Trophoblast cell (in vitro differentiated cells and primary cell): ENCODE results near the gene EMC6.
A peak's percentile ranks its signal among the peaks of the same experiment; 100 is the strongest.
"Not testable (repeated sequence)": the region's sequence is repeated elsewhere in the genome, so short reads cannot be mapped to it uniquely, and the experiment has no call there.

Source experiments
- DNase-seq, 2 donors: peaks; one replicate each; pipeline ENCODE4 v3.0.0-alpha.2; 2016
- H2AFZ ChIP-seq: 2 replicates; pipeline ENCODE4 v1.6.1; 2013; ENCODE audit warnings: low read length, moderate library complexity, mild to moderate bottlenecking; ENCODE audit not compliant: insufficient read depth, poor library complexity
- H2AK5ac ChIP-seq: 2 replicates; pipeline ENCODE4 v1.6.1; 2013; ENCODE audit warnings: mild to moderate bottlenecking, low read length
- H2BK120ac ChIP-seq: 2 replicates; pipeline ENCODE4 v1.6.1; 2013; ENCODE audit warnings: low read length, mild to moderate bottlenecking, moderate library complexity; ENCODE audit not compliant: insufficient read depth, poor library complexity
- H2BK12ac ChIP-seq: 2 replicates; pipeline ENCODE4 v1.6.1; 2013; ENCODE audit warnings: mild to moderate bottlenecking, low read length, moderate library complexity
- H2BK5ac ChIP-seq: 2 replicates; pipeline ENCODE4 v1.6.1; 2013; ENCODE audit warnings: low read length, low read depth, moderate library complexity, mild to moderate bottlenecking; ENCODE audit not compliant: poor library complexity
- H3K14ac ChIP-seq: 2 replicates; pipeline ENCODE4 v1.6.1; 2013; ENCODE audit warnings: mild to moderate bottlenecking, low read length
- H3K18ac ChIP-seq: 2 replicates; pipeline ENCODE4 v1.6.1; 2013; ENCODE audit warnings: mild to moderate bottlenecking, low read length
- H3K23ac ChIP-seq: 2 replicates; pipeline ENCODE4 v1.6.1; 2013; ENCODE audit warnings: low read length
- H3K27ac ChIP-seq: 2 replicates; pipeline ENCODE4 v1.5.1; 2013; ENCODE audit warnings: low read depth, mild to moderate bottlenecking, inconsistent platforms, low read length, moderate library complexity
- H3K27me3 ChIP-seq: 2 replicates; pipeline ENCODE4 v1.6.1; 2013; ENCODE audit warnings: inconsistent platforms, mild to moderate bottlenecking, low read length, moderate library complexity; ENCODE audit not compliant: insufficient read depth
- H3K36me3 ChIP-seq, 2 experiments: 1 replicate in 1 of 2; 2 replicates in 1 of 2; pipeline ENCODE4 v1.6.1; 2013; ENCODE audit warnings: low read length in 2 of 2, mild to moderate bottlenecking in 2 of 2, moderate library complexity in 1 of 2; ENCODE audit not compliant: insufficient read depth in 2 of 2, control insufficient read depth in 1 of 2
- H3K4ac ChIP-seq: 2 replicates; pipeline ENCODE4 v1.6.1; 2013; ENCODE audit warnings: low read depth, mild to moderate bottlenecking, low read length, moderate library complexity
- H3K4me1 ChIP-seq, 2 experiments: 1 replicate in 1 of 2; 2 replicates in 1 of 2; pipeline ENCODE4 v1.6.1; 2013; ENCODE audit warnings: low read length in 2 of 2, mild to moderate bottlenecking in 2 of 2, moderate library complexity in 1 of 2; ENCODE audit not compliant: insufficient read depth in 2 of 2, control insufficient read depth in 1 of 2
- H3K4me2 ChIP-seq: 2 replicates; pipeline ENCODE4 v1.6.1; 2013; ENCODE audit warnings: inconsistent platforms, mild to moderate bottlenecking, low read length, moderate library complexity
- H3K4me3 ChIP-seq: 2 replicates; pipeline ENCODE4 v1.5.1; 2013; ENCODE audit warnings: mild to moderate bottlenecking, low read depth, low read length, inconsistent platforms
- H3K79me1 ChIP-seq: one replicate; pipeline ENCODE4 v1.6.1; 2013; ENCODE audit warnings: low read length
- H3K79me2 ChIP-seq: 2 replicates; pipeline ENCODE4 v1.6.1; 2013; ENCODE audit warnings: low read length, mild to moderate bottlenecking; ENCODE audit not compliant: control insufficient read depth, insufficient read depth, poor library complexity
- H3K9ac ChIP-seq: 2 replicates; pipeline ENCODE4 v1.6.1; 2013; ENCODE audit warnings: mild to moderate bottlenecking, low read length
- H3K9me3 ChIP-seq: 2 replicates; pipeline ENCODE4 v1.6.1; 2013; ENCODE audit warnings: low read depth, mild to moderate bottlenecking, control low read depth, inconsistent platforms, low read length; ENCODE audit not compliant: insufficient read depth
- H4K12ac ChIP-seq: 2 replicates; pipeline ENCODE4 v1.6.1; 2013; ENCODE audit warnings: low read depth, mild to moderate bottlenecking, low read length, moderate library complexity
- H4K8ac ChIP-seq: 2 replicates; pipeline ENCODE4 v1.6.1; 2013; ENCODE audit warnings: low read depth, mild to moderate bottlenecking, low read length, moderate library complexity
- H4K91ac ChIP-seq: one replicate; pipeline ENCODE4 v1.6.1; 2013; ENCODE audit warnings: low read depth, mild to moderate bottlenecking, low read length, moderate library complexity
- WGBS: extraction: QIAGEN DNeasy Blood & Tissue Kit; methylation state at CpG from one replicate; pipeline ENCODE4 v1.1.7; 2013; ENCODE audit warnings: missing lambda C conversion rate; ENCODE audit not compliant: insufficient read length, insufficient coverage; ENCODE audit errors: extremely low coverage; 5-methylcytosine and 5-hydroxymethylcytosine counted together

Gene EMC6

DNA sequence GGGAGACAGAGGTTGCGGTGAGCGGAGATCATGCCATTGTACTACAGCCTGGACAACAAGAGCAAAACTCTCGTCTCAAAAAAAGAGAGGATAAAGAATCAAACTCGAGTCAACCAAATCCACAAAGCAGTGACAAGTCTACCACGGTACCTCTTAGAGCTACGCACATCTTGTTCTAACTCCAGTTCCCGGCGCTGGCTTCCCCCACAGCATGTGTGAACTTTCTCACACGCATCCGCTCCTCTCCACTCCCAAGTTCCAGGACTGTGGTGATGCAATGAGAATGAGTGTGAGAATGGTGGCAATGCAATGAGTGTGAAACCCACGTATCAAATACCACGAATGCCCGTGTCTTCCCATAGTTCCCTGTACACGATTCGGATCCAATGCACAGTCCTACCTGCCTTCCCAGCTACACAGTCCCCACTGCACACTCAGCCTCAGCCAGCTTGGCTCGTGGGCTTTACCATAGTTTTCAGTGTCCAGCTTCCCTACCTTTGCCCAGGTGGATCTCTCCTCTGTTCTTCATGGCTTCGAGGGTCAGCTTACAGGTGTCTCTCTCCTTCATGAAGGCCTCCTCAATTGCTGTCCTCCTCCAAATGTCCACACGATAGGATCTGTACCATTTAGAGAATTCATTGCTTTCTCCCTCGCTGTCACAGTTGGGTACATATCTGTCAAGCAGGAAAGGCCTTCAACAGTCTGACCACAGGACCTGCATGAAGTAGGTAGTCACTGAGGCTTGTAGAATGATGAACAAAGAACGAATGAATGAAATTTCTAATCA, 36.5 kb downstream of the EMC6 start:
- Histone ChIP-seq H3K23ac (peak overlapping the region; percentile 94), H3K14ac (no peak overlapping the region), H3K4me1 (no peaks in the 10 kb centered on the region), H4K12ac (no peak overlapping the region), H2BK120ac (no peak overlapping the region), H2BK12ac (no peak overlapping the region), H3K4ac (no peak overlapping the region), H3K4me2 (no peak overlapping the region), H3K27me3 (no peaks in the 10 kb centered on the region), H3K79me1 (no peaks in the 10 kb centered on the region), H2AFZ (no peak overlapping the region), H3K27ac (no peak overlapping the region), H2AK5ac (no peak overlapping the region), H3K18ac (no peak overlapping the region), H4K8ac (no peak overlapping the region), H3K36me3 (no peaks in the 10 kb centered on the region), H3K9ac (no peak overlapping the region), H3K4me3 (no peak overlapping the region), H3K79me2 (no peaks in the 10 kb centered on the region), H4K91ac (no peak overlapping the region), H2BK5ac (no peak overlapping the region), H3K9me3 (no peaks in the 10 kb centered on the region)
- WGBS: no CpG with 5 or more reads among the region's 20 CpGs
- no peak for DNase-seq

DNA sequence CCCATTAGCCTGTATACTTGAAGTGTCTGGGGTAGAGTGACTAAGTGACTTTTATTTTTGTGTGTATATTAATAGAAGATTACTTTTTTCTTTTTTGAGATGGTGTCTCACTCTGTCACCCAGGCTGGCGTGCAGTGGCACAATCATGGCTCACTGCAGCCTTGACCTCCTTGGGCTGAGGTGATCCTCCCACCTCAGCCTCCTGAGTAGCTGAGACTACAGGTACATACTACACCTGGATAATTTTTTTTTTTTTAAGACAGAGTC, 37.0 kb downstream of the EMC6 start:
- not testable (repeated sequence) for H2AK5ac ChIP-seq, H3K18ac ChIP-seq, H2BK12ac ChIP-seq, DNase-seq, H3K9me3 ChIP-seq, H3K36me3 ChIP-seq, H3K4me1 ChIP-seq, H2BK5ac ChIP-seq, H3K79me2 ChIP-seq, H3K4me3 ChIP-seq, H3K27ac ChIP-seq, H4K91ac ChIP-seq, H3K14ac ChIP-seq, H3K9ac ChIP-seq, H3K23ac ChIP-seq, H3K27me3 ChIP-seq, H3K79me1 ChIP-seq, H2AFZ ChIP-seq, H3K4me2 ChIP-seq, H4K12ac ChIP-seq, H2BK120ac ChIP-seq, H3K4ac ChIP-seq, H4K8ac ChIP-seq
- no CpG with 5 or more reads among the region's 1 CpG for WGBS

DNA sequence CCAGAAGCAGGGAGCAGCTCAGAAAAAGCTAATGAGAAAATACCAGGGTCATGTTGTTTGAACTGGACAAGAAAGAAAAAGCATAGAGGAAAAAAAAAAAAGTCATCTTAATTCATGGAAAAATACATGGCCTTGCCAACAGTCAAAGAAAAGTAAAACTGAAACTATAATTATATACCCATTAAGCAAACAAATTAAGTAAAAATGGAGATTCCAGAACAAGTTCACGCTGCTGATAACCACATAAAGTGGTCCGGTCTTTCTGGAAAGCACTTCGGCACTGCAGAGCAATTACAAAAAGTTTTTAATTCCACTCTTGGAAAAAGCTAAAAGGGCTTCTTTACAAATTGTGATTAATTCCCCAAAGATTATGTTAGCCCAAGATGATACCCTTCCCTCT, 39.8 kb downstream of the EMC6 start:
- no peak overlapping the region for H3K9ac ChIP-seq

DNA sequence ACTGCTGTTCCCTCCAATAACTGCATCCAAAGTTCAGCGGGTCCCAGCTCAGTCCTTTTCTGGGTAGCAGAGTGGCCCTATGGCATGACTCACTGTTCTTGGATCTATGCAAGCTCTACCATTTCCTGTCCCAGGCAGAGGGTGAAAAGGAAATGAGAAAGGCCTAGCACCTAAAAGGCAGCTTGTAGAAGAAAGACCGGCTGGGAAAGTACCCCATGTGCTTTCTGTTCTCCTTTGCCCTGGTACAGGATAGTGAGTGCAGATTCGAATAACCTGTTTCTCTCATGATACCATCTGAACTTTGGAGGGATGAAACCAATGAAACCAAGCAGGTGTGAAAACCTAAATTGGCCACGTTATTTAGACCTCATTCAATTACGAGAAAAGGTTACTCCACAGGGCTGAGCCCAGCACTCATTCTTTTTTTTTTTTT, 42.4 kb downstream of the EMC6 start:
- Histone ChIP-seq H2BK120ac (no peak overlapping the region), H4K8ac (no peak overlapping the region), H2AFZ (no peak overlapping the region), H4K91ac (no peak overlapping the region), H3K27ac (no peak overlapping the region), H3K4me3 (no peak overlapping the region), H3K23ac (no peak overlapping the region), H3K27me3 (no peaks in the 10 kb centered on the region), H3K36me3 (peaks cover 12 to 24% of the 10 kb centered on the region in 2 experiments), H2AK5ac (no peak overlapping the region), H3K79me1 (no peaks in the 10 kb centered on the region), H3K9ac (no peak overlapping the region), H3K79me2 (no peaks in the 10 kb centered on the region), H3K9me3 (no peaks in the 10 kb centered on the region), H4K12ac (no peak overlapping the region), H2BK12ac (no peak overlapping the region), H3K18ac (no peak overlapping the region), H3K4ac (no peak overlapping the region), H3K4me1 (no peaks in the 10 kb centered on the region), H3K14ac (no peak overlapping the region), H3K4me2 (no peak overlapping the region), H2BK5ac (no peak overlapping the region)
- peak; percentile 10 to 28 for DNase-seq
- no CpG with 5 or more reads among the region's 5 CpGs for WGBS

More for the DNA sequence above, 39.8 kb downstream of the EMC6 start:
- Histone ChIP-seq H4K8ac (no peak overlapping the region), H3K79me2 (no peaks in the 10 kb centered on the region), H3K14ac (no peak overlapping the region), H3K4me2 (no peak overlapping the region), H4K91ac (no peak overlapping the region), H3K4me3 (no peak overlapping the region), H2BK12ac (no peak overlapping the region), H4K12ac (no peak overlapping the region), H2BK5ac (no peak overlapping the region), H3K4me1 (no peaks in the 10 kb centered on the region), H2BK120ac (no peak overlapping the region), H3K36me3 (peaks cover 4 to 11% of the 10 kb centered on the region in 2 experiments), H3K79me1 (no peaks in the 10 kb centered on the region), H2AFZ (no peak overlapping the region), H3K9me3 (no peaks in the 10 kb centered on the region), H3K27me3 (no peaks in the 10 kb centered on the region), H3K18ac (no peak overlapping the region), H3K4ac (no peak overlapping the region), H2AK5ac (no peak overlapping the region), H3K23ac (no peak overlapping the region), H3K27ac (no peak overlapping the region)
- DNase-seq: no peak
- WGBS: no CpG with 5 or more reads among the region's 3 CpGs
